ENCODE measurements around the gene ANKRD62.
A peak's percentile ranks its signal among the peaks of the same experiment; 100 is the strongest.

ANKRD62 gene

DNA sequence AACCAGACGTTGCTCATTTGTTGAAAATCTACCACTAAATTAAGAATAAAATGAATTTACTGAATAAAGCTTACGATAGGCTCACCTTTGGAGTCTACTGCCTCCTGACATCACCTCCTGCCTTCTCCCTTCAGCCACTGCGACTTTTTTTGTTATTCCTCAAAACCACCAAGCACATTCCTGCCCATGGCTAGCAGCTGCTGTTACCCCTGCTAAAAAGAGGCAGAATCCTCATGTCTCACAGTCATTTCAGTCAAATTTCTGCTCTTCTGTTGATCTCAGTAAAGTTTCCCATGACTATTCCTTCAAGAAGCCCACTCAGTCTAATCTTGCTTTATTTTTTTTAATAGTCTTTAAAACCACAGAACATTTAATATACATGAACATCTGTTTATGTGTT, 40.8 kb upstream of the ANKRD62 start:
- no peak overlapping the region for H3K4me3 ChIP-seq
- no peaks in the 10 kb centered on the region for H3K36me3 ChIP-seq (ENCODE audit: insufficient read depth, low read length)
- H3K27ac ChIP-seq = peak overlapping the region; percentile 97
- H3K9me3 ChIP-seq (ENCODE audit: low read depth, low read length) = peaks cover 5% of the 10 kb centered on the region; the same call in 1 of the 2 replicates
- TF ChIP-seq EZH2 (IDR thresholded peaks at IDR 0.05) = no peak
- no peak for TF ChIP-seq FOXP2 (optimal IDR thresholded peaks at IDR 0.05; ENCODE audit: control extremely low read depth, extremely low read length, insufficient read depth)
- TF ChIP-seq POLR2AphosphoS5 (IDR thresholded peaks at IDR 0.05; ENCODE audit: borderline replicate concordance, low read depth, low read length) = no peak
- no peak for DNase-seq (ENCODE audit: low read depth, low spot score)
- peak overlapping the region; percentile 55 for H3K9ac ChIP-seq (ENCODE audit: insufficient read length)

- H3K4me3 ChIP-seq = no peak overlapping the region
- H3K36me3 ChIP-seq (ENCODE audit: insufficient read depth, low read length) = no peaks in the 10 kb centered on the region
- peaks cover 5% of the 10 kb centered on the region; the same call in 1 of the 2 replicates for H3K9me3 ChIP-seq (ENCODE audit: low read depth, low read length)
- no peak overlapping the region for H3K9ac ChIP-seq (ENCODE audit: insufficient read length)
- TF ChIP-seq FOXP2 (optimal IDR thresholded peaks at IDR 0.05; ENCODE audit: control extremely low read depth, extremely low read length, insufficient read depth) (no peak), EZH2 (IDR thresholded peaks at IDR 0.05) (no peak), POLR2AphosphoS5 (IDR thresholded peaks at IDR 0.05; ENCODE audit: borderline replicate concordance, low read depth, low read length) (no peak)
- DNase-seq (ENCODE audit: low read depth, low spot score) = no peak
- H3K27ac ChIP-seq = peak overlapping the region; percentile 97
These were observed 40.4 kb upstream of the ANKRD62 start for GRCh38 chr18:12053289-12053688.

GRCh38 chr18:12056034-12056883, 37.4 kb upstream of the ANKRD62 start:
- no peak for DNase-seq (ENCODE audit: low read depth, low spot score)
- peaks cover 5% of the 10 kb centered on the region; the same call in 1 of the 2 replicates for H3K9me3 ChIP-seq (ENCODE audit: low read depth, low read length)
- no peak overlapping the region for H3K4me3 ChIP-seq
- H3K36me3 ChIP-seq (ENCODE audit: insufficient read depth, low read length) = no peaks in the 10 kb centered on the region
- H3K9ac ChIP-seq (ENCODE audit: insufficient read length) = no peak overlapping the region
- TF ChIP-seq FOXP2 (optimal IDR thresholded peaks at IDR 0.05; ENCODE audit: control extremely low read depth, extremely low read length, insufficient read depth) = no peak
- no peak for TF ChIP-seq EZH2 (IDR thresholded peaks at IDR 0.05)
- no peak for TF ChIP-seq POLR2AphosphoS5 (IDR thresholded peaks at IDR 0.05; ENCODE audit: borderline replicate concordance, low read depth, low read length)
- no peak overlapping the region for H3K27ac ChIP-seq

DNA sequence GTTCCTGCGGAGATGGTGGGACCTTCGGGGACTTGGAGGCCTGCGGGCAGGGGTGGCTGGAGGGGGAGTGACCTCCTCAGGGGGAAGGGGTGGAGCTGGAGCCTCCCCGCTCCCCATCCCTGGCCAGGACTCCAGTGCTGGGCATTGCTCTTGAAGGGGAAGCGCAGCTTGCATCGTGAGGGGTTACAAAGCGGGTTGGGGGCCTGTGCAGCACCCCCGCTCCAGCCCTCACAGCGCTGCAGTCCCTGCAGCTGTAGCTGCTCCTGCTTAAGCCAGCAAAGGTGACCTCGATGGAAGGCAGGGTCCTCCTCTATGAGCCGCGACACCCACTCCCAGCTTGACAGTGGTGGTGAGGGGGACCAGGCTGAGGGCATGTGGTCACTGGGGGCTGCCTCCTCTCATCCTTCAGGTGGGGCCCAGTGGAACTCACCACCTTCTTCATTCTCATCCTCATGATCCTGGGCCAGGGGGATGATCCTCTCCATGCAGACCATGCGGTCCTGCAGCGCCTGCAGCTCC, 36.7 kb upstream of the ANKRD62 start:
- DNase-seq (ENCODE audit: low read depth, low spot score) = no peak
- H3K9me3 ChIP-seq (ENCODE audit: low read depth, low read length) = peaks cover 5% of the 10 kb centered on the region; the same call in 1 of the 2 replicates
- TF ChIP-seq EZH2 (IDR thresholded peaks at IDR 0.05) (no peak), FOXP2 (optimal IDR thresholded peaks at IDR 0.05; ENCODE audit: control extremely low read depth, extremely low read length, insufficient read depth) (no peak), POLR2AphosphoS5 (IDR thresholded peaks at IDR 0.05; ENCODE audit: borderline replicate concordance, low read depth, low read length) (no peak)
- H3K36me3 ChIP-seq (ENCODE audit: insufficient read depth, low read length) = no peaks in the 10 kb centered on the region
- no peak overlapping the region for H3K27ac ChIP-seq
- H3K9ac ChIP-seq (ENCODE audit: insufficient read length) = no peak overlapping the region
- no peak overlapping the region for H3K4me3 ChIP-seq

DNA sequence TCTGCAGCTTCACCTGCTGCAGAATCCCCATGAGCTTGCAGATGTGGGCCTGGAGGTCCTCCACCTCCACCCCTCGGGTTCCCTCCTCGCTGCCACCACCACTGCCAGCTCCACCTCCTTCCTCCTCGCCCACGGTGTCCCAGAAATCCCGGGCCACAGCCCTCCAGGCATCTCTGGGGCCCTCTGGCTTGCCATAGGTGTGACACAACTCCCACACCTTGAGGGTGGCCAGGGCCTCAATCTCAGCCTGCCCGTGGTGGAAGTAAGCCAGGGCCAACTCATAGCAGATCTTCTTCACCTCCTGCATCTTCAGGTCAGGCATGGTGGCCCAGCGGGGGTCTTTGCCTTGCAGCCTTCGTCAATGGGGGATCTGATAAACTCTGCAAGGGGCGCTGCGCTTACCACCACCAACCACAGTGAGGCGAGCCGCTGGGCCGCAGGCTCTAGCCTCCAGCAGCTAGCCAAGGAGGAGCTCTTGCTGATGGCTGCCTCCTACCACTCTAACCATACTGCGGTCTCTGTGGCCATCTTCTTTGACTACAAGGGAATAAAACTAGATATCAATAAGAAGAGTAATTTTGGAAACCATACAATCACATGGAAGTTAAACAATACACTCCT, 36.1 kb upstream of the ANKRD62 start:
- DNase-seq (ENCODE audit: low read depth, low spot score) = no peak
- TF ChIP-seq EZH2 (IDR thresholded peaks at IDR 0.05) (no peak), FOXP2 (optimal IDR thresholded peaks at IDR 0.05; ENCODE audit: control extremely low read depth, extremely low read length, insufficient read depth) (no peak), POLR2AphosphoS5 (IDR thresholded peaks at IDR 0.05; ENCODE audit: borderline replicate concordance, low read depth, low read length) (no peak)
- no peak overlapping the region for H3K4me3 ChIP-seq
- H3K27ac ChIP-seq = no peak overlapping the region
- peaks cover 5% of the 10 kb centered on the region; the same call in 1 of the 2 replicates for H3K9me3 ChIP-seq (ENCODE audit: low read depth, low read length)
- H3K36me3 ChIP-seq (ENCODE audit: insufficient read depth, low read length) = no peaks in the 10 kb centered on the region
- no peak overlapping the region for H3K9ac ChIP-seq (ENCODE audit: insufficient read length)

DNA sequence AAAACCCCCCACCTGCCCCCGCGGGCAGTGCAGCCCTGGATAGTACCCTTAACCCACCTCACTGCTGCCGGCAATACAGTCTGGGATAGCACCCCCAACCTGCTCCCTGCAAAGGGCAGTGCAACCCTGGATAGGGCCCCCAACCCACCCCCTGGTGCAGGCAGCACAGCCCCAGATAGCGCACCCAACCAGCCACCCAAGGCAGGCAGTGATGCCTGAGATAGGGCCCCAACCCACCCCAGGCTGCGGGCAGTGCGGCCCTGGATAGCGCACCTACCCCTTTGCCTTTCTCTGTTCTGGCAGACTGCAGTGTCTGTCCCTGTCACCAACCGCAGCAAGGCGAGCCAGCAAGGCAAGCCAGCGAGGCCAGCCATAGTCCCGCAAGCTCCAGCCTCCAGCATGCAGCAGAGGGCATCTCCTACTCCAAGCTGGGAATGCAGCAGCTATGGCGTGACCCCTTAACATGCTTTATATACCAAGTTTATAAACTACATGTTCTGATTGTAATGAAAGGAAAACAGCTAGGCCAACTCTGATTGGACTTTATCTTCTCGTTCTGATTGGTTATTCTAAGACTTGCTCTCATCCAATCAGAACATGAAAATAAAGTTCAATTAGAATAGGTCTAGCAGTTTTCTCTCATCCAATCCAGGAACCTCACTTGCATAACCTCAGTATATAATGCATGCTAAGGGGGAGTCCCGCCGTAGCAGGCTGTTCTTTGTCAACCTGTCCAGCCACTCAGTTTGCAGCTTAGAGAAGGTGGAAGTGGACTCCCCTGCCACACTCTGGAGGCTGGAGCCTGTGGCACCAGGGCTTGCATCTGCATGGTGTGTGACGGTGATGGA, 34.1 kb upstream of the ANKRD62 start:
- TF ChIP-seq EZH2 (IDR thresholded peaks at IDR 0.05) = no peak
- no peak for TF ChIP-seq POLR2AphosphoS5 (IDR thresholded peaks at IDR 0.05; ENCODE audit: borderline replicate concordance, low read depth, low read length)
- TF ChIP-seq FOXP2 (optimal IDR thresholded peaks at IDR 0.05; ENCODE audit: control extremely low read depth, extremely low read length, insufficient read depth) = no peak
- DNase-seq (ENCODE audit: low read depth, low spot score) = no peak
- no peak overlapping the region for H3K27ac ChIP-seq
- peak overlapping the region; percentile 44 for H3K4me3 ChIP-seq
- H3K9ac ChIP-seq (ENCODE audit: insufficient read length) = no peak overlapping the region
- H3K9me3 ChIP-seq (ENCODE audit: low read depth, low read length) = peaks cover 5% of the 10 kb centered on the region; the same call in 1 of the 2 replicates
- H3K36me3 ChIP-seq (ENCODE audit: insufficient read depth, low read length) = no peaks in the 10 kb centered on the region

- Histone ChIP-seq H3K27ac (no peak overlapping the region), H3K9me3 (ENCODE audit: low read depth, low read length) (0 out of 2 replicates have a peak, but pooled peaks cover under 1% of the 10 kb centered on the region), H3K4me3 (peak overlapping the region; percentile 44), H3K36me3 (ENCODE audit: insufficient read depth, low read length) (no peaks in the 10 kb centered on the region), H3K9ac (ENCODE audit: insufficient read length) (no peak overlapping the region)
- TF ChIP-seq POLR2AphosphoS5 (IDR thresholded peaks at IDR 0.05; ENCODE audit: borderline replicate concordance, low read depth, low read length) = no peak
- TF ChIP-seq FOXP2 (optimal IDR thresholded peaks at IDR 0.05; ENCODE audit: control extremely low read depth, extremely low read length, insufficient read depth) = no peak
- no peak for TF ChIP-seq EZH2 (IDR thresholded peaks at IDR 0.05)
- DNase-seq (ENCODE audit: low read depth, low spot score) = no peak
These were observed 33.3 kb upstream of the ANKRD62 start for GRCh38 chr18:12060182-12060870.

Data from SK-N-MC (cell line).